Right lobe of liver (tissue), 6 donors: ENCODE data around the gene STK32B. TPM values are rescaled to one million over a fixed set of nuclear protein-coding genes. Genes with fewer than 3 reads are reported as not detected.

Experiments
- ATAC-seq, 4 donors: fragments of 200-7000 bp; cut with Tn5 transposase; one replicate each; pipeline ENCODE4 v1.9.1; 2020; ENCODE audit warnings: mild to moderate bottlenecking in 4 of 4, moderate library complexity in 4 of 4
- DNase-seq, 3 donors: peaks; one replicate each; pipeline ENCODE4 v3.0.0-alpha.2; 2020
- H3K27ac ChIP-seq, 3 donors: fragments of 200-600 bp; one replicate each; pipeline ENCODE4 v1.8.0; 2022
- H3K27me3 ChIP-seq, 2 donors: fragments of 200-600 bp; one replicate each; pipeline ENCODE4 v1.8.0; 2022
- H3K36me3 ChIP-seq, 4 donors: fragments of 200-600 bp; sonication (generic) in 1 of 4; one replicate each; pipeline versions ENCODE4 v1.5.1 to v1.8.0; 2017 to 2022; ENCODE audit warnings: control low read depth in 1 of 4
- H3K4me1 ChIP-seq, 4 donors: fragments of 200-600 bp; sonication (generic) in 1 of 4; one replicate each; pipeline versions ENCODE4 v1.5.1 to v1.8.0; 2017 to 2022; ENCODE audit warnings: control low read depth in 1 of 4
- H3K4me3 ChIP-seq, 3 donors: fragments of 200-600 bp; one replicate each; pipeline ENCODE4 v1.8.0; 2022
- H3K9me3 ChIP-seq, 4 donors: fragments of 200-600 bp; sonication (generic) in 1 of 4; one replicate each; pipeline versions ENCODE4 v1.5.1 to v1.8.0; 2017 to 2022; ENCODE audit warnings: control low read depth in 1 of 4
- POLR2A ChIP-seq: fragments of 450-650 bp; IDR thresholded peaks from one replicate; pipeline ENCODE4 v1.6.1; 2017; ENCODE audit warnings: antibody characterized with exemption, mild to moderate bottlenecking
- WGBS: methylation state at CpG from one replicate; pipeline ENCODE4 v1.1.6; 2018; ENCODE audit warnings: low coverage, low lambda C conversion rate; ENCODE audit not compliant: insufficient coverage; ENCODE audit errors: missing lambda C conversion rate; 5-methylcytosine and 5-hydroxymethylcytosine counted together
- intact Hi-C, 2 donors: fragments of 100-400 bp; cut with DNase I; formaldehyde crosslinking; loops; one replicate each; pipeline versions ENCODE4 v1.11.2 to v1.14.1; 2022
- total RNA-seq, 6 experiments: library from RNA; depleted of rRNA in 2 of 6; stranded (reverse); fragments of >200 nt in 2 of 6; fragmentation: NEBNext Ultra II Directional in 3 of 6; extraction: Animal tissue kit (Norgen Biotek cat#: 25700) in 3 of 6; gene quantifications; one replicate each; pipeline versions ENCODE4 v1.1.0 to v1.2.4, GENCODE V29; 2016 to 2023
- TF ChIP-seq, protein P1 (sequence below), 4 donors: fragments of 200-600 bp in 3 of 4; fragments of 450-650 bp in 1 of 4; IDR thresholded peaks; one replicate each; pipeline versions ENCODE4 v1.5.1 to v1.8.0; 2016 to 2022; ENCODE audit warnings: antibody characterized with exemption in 4 of 4, mild to moderate bottlenecking in 2 of 4
- donor health status: DM: no; HTN: yes; CAD: no.
- donor health status: DM: no; HTN: no; CAD: no.
- donor health status: DM: no; HTN: no; CAD: no.
- donor health status: DM: no; HTN: yes; CAD: no.
- donor health status: DM: no; HTN: yes; CAD: no.

The STK32B gene
- total RNA-seq, 6 experiments from 2014 or later, result 0.05 to 0.07 TPM; not detected in 4

DNA sequence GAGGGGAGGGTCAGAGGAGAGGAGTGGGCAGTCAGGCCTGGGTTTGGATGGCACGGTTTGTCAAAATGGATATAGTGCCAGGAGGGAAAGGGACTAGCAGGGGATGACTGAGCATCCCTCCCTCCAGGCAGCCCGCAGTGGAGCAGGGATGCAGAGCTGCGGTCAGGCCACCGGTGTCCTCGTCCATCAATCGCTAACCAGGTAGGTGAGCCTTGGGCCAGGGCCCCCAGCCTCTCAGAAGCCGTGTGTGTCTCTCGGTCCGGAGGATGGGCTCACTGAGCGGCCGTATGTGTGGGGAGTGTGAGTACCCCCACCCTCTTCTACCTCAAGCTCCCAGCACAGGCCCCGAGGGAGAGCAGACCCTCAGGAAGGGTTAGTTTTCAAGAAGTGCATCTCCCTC is 31.5 kb upstream of the STK32B start:
- TF ChIP-seq, protein P1, sequence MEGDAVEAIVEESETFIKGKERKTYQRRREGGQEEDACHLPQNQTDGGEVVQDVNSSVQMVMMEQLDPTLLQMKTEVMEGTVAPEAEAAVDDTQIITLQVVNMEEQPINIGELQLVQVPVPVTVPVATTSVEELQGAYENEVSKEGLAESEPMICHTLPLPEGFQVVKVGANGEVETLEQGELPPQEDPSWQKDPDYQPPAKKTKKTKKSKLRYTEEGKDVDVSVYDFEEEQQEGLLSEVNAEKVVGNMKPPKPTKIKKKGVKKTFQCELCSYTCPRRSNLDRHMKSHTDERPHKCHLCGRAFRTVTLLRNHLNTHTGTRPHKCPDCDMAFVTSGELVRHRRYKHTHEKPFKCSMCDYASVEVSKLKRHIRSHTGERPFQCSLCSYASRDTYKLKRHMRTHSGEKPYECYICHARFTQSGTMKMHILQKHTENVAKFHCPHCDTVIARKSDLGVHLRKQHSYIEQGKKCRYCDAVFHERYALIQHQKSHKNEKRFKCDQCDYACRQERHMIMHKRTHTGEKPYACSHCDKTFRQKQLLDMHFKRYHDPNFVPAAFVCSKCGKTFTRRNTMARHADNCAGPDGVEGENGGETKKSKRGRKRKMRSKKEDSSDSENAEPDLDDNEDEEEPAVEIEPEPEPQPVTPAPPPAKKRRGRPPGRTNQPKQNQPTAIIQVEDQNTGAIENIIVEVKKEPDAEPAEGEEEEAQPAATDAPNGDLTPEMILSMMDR (IDR thresholded peaks at IDR 0.05), result no peak
- TF ChIP-seq POLR2A, result no peak
- Histone ChIP-seq H3K4me3 (no peak overlapping the region), H3K27ac (no peak overlapping the region), H3K9me3 (no peaks in the 10 kb centered on the region), H3K4me1 (no peaks in the 10 kb centered on the region), H3K27me3 (no peaks in the 10 kb centered on the region), H3K36me3 (no peaks in the 10 kb centered on the region)
- WGBS, result 38% methylated on average over 3 of the region's 12 CpGs
- ATAC-seq (peak in 1 of 4 donors; percentile 9), DNase-seq (no peak)
- intact Hi-C loops, result no loop called here

DNA sequence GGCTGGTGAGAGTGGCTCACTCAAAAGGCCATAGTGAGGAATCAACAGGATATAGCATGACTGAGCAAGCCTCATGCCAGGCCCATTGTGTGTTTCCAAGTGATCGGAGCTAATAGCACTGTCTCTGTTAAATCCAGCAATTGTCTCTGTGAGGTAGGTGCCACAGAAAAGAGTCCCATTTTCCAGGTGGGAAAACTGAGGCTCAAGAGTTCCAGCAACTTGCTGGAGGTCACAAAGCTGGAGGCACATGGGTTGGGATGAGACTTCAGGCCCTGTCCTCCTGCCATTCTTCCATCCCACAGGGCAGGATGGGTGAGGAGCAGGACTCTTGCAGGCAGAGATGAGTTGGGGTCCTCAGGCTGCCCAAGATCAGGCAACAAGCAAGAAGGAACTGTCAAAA is 30.9 kb upstream of the STK32B start:
- intact Hi-C loops, result no loop called here

DNA sequence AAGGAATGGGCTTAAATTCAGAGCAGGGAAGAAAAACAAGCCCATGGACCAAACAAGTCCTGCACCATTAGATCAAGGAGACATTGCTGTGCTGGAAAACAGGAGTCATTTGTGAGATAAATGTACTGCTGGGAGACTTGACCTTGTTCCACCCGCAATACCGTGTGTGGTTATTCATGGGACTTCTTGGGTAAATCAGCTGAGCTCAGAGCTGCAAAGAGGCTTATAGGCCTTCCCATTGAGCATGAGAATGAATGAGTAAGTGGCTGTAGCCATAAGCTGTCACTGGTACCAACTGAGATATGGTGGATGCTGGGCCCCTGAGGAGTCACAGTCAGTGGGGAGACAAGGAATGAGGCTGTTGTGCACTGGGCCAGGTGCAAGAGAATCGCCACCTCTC is 29.7 kb upstream of the STK32B start:
- Histone ChIP-seq H3K36me3 (no peaks in the 10 kb centered on the region), H3K4me3 (no peak overlapping the region), H3K27ac (no peak overlapping the region), H3K27me3 (no peaks in the 10 kb centered on the region), H3K9me3 (no peaks in the 10 kb centered on the region), H3K4me1 (no peaks in the 10 kb centered on the region)
- TF ChIP-seq, protein P1 (IDR thresholded peaks at IDR 0.05), result no peak
- TF ChIP-seq POLR2A, result no peak
- DNase-seq, result no peak
- 56% methylated on average over 3 of the region's 3 CpGs for WGBS
- no peak for ATAC-seq
- intact Hi-C loops, result no loop called here

More for the DNA sequence above, 30.9 kb upstream of the STK32B start:
- Histone ChIP-seq H3K27ac (no peak overlapping the region), H3K9me3 (no peaks in the 10 kb centered on the region), H3K36me3 (no peaks in the 10 kb centered on the region), H3K4me1 (no peaks in the 10 kb centered on the region), H3K4me3 (no peak overlapping the region), H3K27me3 (no peaks in the 10 kb centered on the region)
- no peak for DNase-seq
- no peak for ATAC-seq
- TF ChIP-seq, protein P1 (IDR thresholded peaks at IDR 0.05), result no peak
- 75% methylated on average over 1 of the region's 1 CpG for WGBS

DNA sequence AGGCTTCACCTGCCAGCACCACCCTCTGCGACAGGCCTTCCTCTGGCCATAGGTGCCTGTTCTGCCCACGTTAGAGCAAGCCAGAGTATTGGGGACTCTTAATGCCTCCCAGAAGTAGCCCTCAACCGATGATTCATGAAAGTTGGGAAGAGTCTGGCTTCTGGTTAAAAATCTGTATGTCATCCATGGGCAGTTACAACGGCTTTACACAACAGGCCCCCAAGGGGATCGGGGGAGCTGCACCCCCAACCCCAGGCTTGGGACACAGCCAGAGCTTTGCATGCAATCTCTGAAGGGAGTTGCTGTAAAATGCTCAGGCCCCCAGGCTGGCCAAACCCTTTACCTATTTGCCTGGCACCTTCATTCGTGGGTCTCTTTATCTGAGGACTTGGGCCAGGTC is 26.6 kb upstream of the STK32B start:
- ATAC-seq (no peak), DNase-seq (no peak)
- TF ChIP-seq POLR2A, result no peak
- TF ChIP-seq, protein P1 (IDR thresholded peaks at IDR 0.05), result no peak
- Histone ChIP-seq H3K27ac (no peak overlapping the region), H3K4me3 (no peak overlapping the region), H3K27me3 (no peaks in the 10 kb centered on the region), H3K9me3 (no peaks in the 10 kb centered on the region), H3K36me3 (no peaks in the 10 kb centered on the region), H3K4me1 (no peaks in the 10 kb centered on the region)
- intact Hi-C loops, result no loop called here
- 47% methylated on average over 2 of the region's 6 CpGs for WGBS

DNA sequence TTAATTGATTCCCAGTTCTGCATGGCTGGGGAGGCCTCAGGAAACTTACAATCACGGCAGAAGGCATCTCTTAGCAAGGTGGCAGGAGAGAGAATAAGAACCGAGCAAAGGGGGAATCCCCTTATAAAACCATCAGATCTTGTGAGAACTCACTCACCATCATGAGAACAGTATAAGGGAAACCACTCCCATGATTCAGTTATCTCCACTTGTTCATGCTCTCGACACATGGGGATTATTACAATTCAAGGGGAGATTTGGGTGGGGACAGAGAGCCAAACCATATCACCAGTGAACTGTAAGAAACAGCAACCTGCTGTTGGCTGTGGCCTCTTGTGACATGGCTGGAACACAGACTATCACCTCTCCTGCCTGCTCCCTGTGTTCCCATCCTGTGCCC is 24.9 kb upstream of the STK32B start:
- H3K27ac ChIP-seq, result no peak overlapping the region
- intact Hi-C loops, result no loop called here
- H3K4me1 ChIP-seq, result no peaks in the 10 kb centered on the region
- TF ChIP-seq, protein P1 (IDR thresholded peaks at IDR 0.05), result no peak
- no peak for TF ChIP-seq POLR2A
- H3K4me3 ChIP-seq, result no peak overlapping the region
- ATAC-seq (no peak), DNase-seq (no peak)
- 50% methylated on average over 2 of the region's 3 CpGs for WGBS
- no peaks in the 10 kb centered on the region for H3K36me3 ChIP-seq
- H3K27me3 ChIP-seq, result no peaks in the 10 kb centered on the region
- no peaks in the 10 kb centered on the region for H3K9me3 ChIP-seq
